GDM1 (cell line): Measurements from ENCODE around the gene ATP5PB.
A peak's percentile ranks its signal among the peaks of the same experiment; 100 is the strongest.

ENCODE experiments used
- DNase-seq: peaks from one replicate; lab custom pipeline; 2025; lab: John Stamatoyannopoulos, UW

The ATP5PB gene, protein sequence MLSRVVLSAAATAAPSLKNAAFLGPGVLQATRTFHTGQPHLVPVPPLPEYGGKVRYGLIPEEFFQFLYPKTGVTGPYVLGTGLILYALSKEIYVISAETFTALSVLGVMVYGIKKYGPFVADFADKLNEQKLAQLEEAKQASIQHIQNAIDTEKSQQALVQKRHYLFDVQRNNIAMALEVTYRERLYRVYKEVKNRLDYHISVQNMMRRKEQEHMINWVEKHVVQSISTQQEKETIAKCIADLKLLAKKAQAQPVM

DNA sequence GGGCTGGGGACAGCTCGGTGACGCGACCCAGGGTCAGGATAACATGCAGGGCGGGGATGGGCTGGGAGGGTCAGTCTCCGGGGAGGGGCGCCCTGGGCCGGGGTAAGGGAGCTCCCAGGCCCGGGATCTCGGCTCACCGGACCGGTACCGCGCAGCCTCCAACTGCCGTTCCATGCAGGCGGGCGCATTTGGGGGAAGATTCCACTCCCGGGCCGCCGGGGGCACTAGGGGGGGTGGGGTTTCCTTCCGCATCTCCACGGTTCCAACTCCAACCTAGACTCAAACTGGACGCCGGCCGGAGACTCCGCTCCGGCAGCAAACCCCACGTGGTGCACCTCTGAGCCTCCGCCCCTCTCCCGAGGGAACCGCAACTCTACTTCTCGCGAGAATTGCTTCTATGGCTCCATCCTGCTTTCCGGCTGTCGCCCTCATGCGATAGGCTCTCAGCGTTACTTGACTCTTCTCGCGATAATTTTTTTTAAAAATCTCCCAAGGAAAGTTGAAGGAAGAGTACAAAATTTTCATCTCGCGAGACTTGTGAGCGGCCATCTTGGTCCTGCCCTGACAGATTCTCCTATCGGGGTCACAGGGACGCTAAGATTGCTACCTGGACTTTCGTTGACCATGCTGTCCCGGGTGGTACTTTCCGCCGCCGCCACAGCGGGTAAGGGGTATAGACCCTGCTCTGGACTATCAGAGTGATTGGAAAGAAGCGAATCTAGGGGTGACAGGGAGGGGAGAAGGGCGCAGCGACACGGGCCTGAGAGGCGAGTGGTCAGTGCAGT is at the start of gene ATP5PB, which contains the start of gene WDR77:
ATP5PB (plus strand) TSS at position 547 of the 785 bp plus-strand sequence; CDS start at position 625, 78 bp downstream.
WDR77 (minus strand) TSS at position 339 of the 785 bp plus-strand sequence; CDS start at position 252, 87 bp downstream.
- DNase-seq, result peak; percentile 96

DNA sequence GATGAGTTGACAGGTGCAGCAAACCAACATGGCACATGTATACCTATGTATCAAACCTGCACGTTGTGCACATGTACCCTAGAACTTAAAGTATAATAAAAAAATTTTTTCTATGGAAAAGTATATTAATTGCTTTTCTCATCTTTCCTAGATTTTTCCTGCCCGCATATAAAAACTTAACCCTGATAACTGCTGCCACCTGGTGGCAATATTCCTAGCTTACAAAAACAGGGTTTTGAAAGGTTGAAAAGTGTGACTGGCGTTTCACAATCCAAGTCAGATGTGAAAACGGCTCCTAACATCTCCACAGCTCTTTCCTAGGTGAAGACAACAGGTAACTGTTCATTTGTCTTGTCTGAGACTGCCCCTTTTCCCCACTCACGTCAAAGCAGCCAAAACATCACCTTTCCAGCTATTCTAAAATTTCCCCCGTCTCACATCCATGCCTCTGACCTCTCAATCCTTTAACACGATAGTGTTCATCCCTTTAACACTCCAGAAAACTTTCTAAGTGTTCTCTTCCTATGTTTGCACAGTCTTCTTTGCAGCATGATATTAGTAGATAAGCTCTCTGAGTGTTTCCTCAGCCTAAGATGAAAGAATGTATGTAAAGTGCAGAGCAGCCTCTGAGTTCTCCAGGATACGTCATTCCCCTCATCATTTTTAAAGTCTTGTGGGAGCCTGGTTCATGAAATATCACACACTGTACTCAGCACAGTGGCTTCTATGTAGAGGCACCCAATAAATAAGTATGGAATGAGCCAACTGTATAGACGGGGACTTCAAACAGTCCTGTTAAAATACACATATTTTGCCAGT is 49.3 kb upstream of the ATP5PB start:
- DNase-seq, result no peak

DNA sequence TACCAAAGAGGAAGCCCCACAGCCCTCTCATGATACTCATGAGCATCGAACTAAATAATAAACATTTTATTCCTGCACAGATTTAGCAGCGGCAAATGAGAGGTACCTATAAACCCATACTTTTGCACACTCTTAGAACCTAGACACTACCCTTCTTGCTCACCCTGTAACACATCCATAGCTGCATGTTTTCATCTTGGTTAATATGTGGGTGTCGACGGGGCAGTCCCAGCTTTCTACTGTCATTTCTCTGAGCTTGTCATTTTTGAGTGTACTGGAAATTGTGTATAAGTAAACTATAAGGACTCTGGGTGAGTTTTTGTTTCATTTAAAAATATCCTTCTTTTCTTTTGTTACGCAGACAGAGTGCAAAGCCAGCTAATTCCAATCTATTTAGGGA is 47.2 kb upstream of the ATP5PB start:
- no peak for DNase-seq

DNA sequence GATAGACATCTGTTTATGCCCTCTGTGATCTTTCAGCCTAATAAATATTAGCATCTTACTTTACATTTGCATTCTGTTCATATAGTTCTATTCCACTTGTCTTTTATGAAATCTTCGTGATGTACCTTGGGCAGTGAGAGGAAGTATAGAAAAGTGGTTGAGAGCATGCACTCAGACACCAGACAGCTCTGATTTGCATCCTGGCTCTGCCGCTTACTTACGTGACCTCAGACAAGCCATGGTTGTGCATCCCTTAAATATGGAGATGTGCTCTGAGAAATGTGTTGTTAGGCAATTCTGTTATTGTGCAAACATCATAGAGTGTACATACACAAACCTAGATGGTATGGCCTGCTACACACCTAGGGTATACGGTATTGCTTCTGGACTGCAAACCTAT is 44.7 kb upstream of the ATP5PB start:
- no peak for DNase-seq

DNA sequence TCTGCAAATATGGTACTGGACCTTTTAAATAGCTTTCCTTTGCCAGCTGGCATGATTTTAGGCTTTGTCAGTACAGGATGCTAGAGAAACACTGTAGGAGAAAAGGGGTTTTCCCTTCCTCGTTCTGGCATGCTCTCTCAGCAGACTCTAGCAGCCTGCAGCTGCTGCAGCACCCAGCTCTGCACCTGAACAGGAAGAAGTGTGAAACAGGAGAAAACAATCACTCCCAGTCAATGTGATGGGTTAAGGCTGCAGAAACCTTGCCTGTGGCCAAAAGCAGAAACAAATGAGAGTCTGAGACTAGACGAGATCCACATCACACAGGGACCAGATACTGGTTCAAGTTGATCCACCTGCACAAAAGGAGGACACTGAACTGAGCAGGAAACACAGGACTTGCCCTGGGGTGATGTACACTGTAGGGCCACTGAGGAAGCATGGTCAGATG is 42.9 kb upstream of the ATP5PB start:
- no peak for DNase-seq

DNA sequence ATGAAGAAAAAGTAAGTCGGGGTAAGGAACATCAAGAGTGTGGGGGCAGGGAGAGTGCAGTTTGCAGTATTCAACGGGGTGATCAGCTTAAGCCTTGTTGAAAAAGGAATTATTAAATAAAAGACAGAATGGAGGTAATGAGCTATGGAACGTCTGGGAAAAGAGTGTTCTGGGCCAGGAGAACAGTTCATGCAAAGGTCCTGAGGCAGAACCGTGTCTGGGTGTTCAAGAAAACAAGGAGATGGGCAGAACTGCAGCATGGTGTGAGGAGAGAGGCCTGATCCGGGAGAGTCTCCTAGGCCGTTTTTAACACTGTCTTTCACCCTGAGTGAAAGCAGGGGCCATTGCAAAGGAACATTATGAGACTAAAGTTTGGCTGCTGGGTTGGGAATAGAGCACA is 42.0 kb upstream of the ATP5PB start:
- DNase-seq, result no peak

DNA sequence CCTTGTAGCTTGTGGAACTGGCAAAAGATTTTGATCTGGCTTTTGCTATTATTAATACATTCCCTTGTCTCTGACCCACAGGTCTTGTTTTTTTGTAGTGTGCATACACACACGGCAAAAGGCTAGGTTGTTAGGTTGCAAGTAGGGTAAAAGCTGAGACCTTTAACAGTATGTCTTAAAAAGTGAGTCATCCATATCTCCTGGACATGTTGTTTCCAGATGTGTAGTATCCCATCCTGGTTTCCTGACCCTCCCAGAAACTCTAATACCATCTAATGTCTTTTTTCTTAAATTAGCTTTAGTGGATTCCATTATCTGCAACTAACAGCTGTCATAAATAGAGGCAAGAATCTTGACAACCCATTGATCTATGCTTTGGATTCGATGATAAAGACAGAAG is 36.4 kb upstream of the ATP5PB start:
- DNase-seq, result no peak

DNA sequence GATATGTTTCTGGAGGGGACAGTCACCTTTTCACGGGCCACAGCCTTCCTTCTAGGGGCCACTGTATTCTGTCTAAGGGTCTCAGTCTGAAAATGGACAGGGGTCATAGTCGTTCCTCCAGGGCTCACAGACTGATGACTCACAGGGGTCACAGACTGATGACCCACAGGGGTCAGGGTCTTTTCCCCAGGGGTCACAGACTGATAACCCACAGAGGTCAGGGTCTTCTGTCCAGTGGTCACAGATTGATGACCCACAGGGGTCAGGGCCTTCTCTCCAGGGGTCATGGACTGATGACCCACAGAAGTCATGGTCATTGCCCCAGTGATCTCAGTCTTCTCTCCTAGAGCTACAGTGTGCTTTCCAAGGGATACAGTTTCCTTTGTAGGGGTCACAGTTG is 34.5 kb upstream of the ATP5PB start:
- no peak for DNase-seq

DNA sequence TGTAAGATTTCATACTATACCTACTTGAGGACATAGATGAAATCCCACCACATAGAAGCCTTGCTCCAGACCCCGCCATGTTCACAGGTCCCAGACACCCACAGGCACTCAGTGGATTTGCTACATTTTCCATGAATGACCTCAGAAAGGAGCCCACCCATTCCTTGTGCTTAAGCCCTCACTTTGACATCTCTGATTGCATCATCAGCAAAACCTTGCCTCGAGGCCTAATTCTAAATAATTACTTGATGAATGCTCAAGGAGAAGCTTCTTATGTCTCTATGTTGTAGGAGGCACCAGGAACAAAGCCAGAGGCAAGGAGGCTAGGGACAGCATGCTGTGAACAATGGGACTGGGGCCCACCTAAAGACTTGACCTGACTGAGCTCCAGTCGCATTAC is 33.8 kb upstream of the ATP5PB start:
- DNase-seq, result no peak

DNA sequence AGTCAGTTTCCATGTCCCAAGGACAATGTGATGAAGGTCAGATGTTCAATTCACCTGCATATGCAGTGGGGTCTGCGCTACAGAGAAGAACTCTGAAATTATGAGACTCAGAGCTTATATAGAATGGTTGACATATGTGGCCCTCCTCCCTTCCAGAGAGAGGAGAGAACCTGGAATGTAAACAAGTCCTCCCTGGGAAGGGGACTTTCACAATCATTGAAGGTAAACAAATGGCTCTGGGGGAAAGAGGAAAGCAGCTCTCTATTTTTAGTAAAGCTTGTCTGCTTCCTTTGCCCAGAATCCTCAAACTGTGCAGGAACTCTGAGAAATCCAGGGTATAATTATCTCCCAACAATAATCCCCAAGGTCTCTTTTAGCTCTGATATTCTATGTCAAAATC is 31.5 kb upstream of the ATP5PB start:
- DNase-seq, result no peak

DNA sequence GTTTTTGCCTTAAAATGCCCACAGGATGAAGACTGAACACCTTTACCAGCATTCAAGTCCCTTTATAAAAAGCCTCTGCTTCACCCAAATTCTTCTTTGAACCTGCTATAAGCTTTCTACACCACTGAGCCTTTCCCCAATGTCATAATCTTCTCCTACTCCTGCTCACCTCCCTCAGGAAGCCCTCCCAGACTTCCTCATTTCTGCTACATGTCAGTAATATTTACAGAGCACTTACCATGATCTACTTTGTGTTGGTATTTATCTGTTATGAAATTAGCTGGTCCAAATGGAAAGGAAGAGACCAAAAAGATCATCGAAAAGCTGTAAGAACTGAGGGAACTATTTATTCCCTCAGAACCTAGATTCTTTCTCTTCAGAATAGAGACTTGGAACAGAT is 30.2 kb upstream of the ATP5PB start:
- DNase-seq, result no peak

DNA sequence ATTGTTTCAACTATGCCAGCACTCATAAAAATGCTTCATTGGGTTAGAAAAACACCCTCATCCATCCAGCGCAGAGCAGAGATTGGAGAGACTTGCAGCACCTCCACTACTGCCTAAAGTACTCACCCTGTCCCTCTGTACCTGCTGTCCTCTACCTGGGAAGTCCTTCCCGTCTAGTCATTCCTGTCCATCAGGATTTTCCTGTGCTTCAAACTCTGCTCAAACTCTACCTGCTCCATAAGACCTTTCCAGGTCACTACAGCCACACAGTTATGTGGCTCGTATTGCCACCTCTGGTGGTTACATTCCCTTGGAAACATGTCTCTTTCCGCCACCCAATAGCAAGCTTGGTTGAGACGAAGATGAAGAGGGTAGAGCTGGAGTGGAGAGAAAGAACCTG is 28.9 kb upstream of the ATP5PB start:
- DNase-seq, result no peak

DNA sequence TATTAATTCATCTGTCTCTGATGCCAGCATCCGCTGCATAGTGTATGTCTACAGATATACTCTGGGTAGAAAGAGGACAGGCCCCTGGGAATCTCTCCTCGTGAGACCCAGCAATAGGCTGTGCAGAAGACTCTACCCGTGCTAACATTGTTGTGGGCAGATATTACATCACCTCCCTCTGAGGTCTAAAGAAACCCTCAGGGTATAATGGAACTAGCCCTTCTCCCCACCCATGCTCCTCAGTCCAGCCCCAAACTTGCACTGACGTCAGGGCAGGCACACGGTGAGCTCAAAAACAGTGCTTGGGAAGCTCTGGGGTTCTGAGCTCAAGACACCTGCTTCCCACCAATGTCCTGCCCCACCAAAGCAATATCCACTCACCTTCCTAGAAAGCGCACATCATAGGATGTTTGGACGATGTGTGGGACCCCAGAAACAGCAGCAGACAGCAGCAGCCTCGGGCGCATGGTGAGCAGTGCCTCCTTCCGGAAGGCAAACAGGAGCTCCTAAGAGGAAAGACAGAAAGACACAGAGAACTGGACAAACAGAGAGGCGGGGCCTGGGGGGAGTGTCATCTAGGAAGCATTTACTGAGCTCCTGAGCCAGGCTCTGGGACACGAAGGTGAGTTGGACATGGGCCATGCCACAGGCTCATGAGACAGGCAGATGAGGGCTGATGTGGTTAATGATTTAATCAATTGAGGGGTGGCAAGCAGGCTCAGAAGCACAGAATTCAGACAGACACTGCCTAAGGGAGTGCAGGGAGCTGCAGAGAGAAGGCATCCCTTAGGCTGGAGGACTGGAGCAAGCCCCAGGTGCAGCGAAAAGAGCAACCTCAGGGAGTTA is 26.5 kb upstream of the ATP5PB start:
- DNase-seq, result no peak

DNA sequence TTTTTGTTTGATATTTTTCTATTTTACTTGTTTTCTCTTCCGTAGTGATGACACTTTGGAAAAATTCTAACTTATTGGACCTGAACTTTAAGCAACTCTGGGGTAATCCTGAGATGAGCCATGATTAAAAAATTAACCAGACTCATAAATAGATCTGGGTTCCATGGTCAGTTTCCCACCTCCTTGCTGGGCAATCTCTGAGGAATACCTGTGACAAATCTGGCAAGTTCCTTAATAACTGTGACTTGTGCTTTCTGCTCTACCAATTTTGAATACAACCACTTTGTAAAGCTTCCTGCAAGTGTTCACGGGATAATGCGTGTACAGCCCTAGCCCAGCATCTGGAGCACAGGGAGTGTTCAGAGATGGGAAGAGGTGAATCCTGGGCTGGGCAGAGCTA is 25.0 kb upstream of the ATP5PB start:
- no peak for DNase-seq

DNA sequence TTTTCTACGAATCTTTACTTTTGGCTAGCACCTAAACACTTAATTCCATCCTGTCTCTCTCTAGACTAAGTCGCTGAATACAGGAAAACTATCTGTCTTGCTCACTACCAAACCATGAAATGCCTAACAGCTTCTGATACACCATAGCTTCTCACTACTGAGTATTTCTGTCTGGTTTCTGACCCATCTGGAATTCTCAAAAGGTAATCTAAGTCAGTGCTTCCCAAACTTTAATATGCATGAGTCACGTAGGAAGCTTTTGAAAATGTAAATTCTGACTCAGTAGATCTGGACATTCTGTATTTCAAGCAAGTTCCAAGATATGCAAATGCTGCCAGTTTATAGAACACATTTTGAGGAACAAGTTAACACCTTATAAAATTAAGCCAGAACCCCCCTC is 12.5 kb upstream of the ATP5PB start:
- DNase-seq, result no peak

DNA sequence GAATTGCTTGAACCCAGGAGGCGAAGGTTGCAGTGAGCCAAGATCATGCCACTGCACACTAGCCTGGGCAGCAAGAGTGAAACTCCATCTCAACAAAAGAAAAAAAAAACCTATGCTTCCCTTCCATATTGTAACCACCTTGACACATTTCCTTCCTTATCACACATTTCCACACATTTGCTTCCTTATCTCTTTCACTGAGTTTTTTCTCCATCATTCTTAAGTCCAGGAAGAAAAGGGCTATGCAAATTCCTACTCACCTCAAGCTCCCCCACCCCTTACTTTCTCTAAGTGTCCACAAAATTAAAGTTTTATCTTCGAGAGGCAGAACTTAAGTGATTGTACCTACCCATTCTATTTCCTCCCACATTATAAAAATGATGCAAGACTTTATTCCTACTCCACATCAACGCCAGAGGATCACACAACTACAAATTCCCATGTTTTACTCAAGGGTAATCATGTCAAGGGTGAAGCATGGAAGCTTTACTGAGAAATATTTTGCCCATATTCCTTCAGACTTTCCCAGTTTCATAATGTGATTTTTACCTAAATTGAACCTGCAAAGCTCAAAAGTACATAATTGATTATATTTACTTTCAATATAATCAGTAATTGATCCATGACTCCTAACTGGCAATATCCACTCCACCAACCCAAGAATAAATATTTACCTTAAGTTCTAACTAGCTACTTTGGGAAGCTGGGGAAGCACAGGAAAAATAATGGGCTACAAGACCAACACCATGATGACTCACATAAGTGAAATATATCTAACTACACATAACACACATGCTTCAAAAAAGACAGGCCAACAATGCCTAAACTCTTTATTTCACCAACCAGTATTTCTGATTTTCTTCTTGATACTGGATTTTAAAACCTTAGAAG is 9.6 kb upstream of the ATP5PB start:
- DNase-seq, result no peak

DNA sequence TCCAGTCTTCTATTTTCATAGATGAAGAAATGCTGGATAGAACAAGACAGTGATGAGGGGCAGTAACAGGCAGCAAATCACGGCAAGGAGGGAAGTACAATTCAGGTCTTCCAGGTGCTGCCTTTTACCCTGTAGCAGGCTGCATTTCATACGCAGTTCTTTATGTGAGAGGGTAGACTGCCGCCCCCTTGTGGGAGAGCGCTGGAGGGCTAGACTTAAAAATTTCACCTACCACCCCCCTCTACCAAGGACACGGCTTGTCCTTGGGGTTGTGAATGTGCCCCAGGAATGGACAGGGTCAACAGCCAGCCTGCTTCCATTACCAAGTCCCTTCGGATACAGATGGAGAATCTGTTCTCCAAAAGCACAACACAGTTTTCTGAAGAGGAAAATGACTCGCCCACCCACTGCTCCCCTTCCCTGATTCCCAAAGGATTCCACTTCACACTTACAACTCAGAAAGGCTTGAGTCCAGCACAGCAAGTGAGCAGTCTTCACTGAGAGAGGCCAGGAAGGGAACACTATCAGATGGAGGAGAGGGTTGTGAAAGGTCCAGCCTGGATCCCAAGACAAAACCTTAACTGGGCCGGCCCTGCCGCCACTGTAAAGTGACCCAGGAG is 7.6 kb upstream of the ATP5PB start:
- DNase-seq, result peak; percentile 14

DNA sequence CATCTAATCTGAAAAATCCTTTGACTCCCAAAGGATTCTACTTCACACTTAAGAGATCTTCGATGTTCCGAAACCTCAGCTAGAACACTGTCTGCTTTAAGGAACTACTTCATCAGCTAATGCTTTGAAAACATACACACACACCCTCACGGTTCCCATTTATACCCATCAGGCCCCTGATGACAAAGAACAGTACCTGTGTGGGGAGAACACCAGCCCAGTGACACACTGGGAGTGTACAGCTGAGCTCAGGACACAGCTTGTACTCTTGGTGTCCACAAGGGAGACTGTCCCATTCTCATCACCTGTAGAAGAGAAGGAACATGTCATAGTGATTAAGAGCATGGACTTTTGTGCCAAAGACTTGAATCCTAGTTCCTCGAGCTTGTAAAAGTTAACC is 6.8 kb upstream of the ATP5PB start:
- DNase-seq, result no peak

DNA sequence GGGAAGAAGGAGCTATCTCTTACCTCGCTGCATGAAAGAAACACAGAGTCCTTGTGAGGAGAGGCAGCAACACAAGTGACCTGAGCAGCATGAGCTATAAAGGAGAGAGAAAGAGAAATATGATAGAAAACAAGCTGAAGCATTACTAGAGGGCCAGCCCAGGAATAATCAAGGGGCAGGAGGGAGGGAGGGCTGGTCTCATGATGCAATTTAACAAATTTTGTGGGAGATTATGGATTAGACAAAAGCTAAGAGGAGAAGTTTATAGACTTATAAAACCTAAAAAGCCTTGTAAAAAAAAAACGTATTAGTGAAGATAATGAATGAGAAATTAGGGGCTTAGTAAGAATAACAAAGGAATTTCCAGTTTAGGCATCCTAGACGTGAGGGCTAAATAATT is 5.2 kb upstream of the ATP5PB start:
- DNase-seq, result no peak

DNA sequence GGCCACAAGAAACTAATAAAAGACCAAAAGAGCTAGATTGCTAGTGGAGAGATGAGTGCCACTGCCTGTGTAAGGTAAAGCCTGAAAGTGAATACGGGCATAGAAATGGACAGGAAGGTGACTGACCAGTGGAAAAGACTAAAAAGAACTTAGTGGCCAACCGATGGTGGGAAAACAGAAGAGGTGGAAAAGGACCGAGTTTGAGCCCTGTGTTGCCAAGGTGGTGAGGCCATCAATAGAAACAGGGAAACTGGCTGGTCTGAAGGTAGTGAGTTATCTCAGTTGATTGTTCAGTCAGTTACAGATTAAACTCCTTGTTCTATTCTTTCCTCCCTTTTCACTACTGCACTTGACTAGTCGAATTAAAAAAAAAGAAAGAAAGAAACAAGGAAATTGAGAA is 2.7 kb upstream of the ATP5PB start:
- DNase-seq, result no peak
